ENCODE results near the gene CDK6.

Gene CDK6

GRCh38 chr7:92788559-92789183 is 47.7 kb downstream of the CDK6 start:
- no peak for DNase-seq

- DNase-seq: no peak
Observed at GRCh38 chr7:92785923-92786322, 50.5 kb downstream of the CDK6 start.

GRCh38 chr7:92784935-92785334 is 51.4 kb downstream of the CDK6 start:
- DNase-seq: no peak

- DNase-seq: no peak
Observed at GRCh38 chr7:92783260-92784201, 52.8 kb downstream of the CDK6 start.

GRCh38 chr7:92782855-92783254 is 53.5 kb downstream of the CDK6 start:
- DNase-seq: no peak

- DNase-seq: no peak
Observed at GRCh38 chr7:92782236-92782635, 54.1 kb downstream of the CDK6 start.

- no peak for DNase-seq
Observed at GRCh38 chr7:92781117-92781720, 55.2 kb downstream of the CDK6 start.

GRCh38 chr7:92778972-92779371 is 57.4 kb downstream of the CDK6 start:
- no peak for DNase-seq

- DNase-seq: no peak
Observed at GRCh38 chr7:92777993-92778392, 58.4 kb downstream of the CDK6 start.

- no peak for DNase-seq
Observed at GRCh38 chr7:92773808-92774207, 62.6 kb downstream of the CDK6 start.

GRCh38 chr7:92769844-92770243 is 66.5 kb downstream of the CDK6 start:
- DNase-seq: no peak

- DNase-seq: no peak
Observed at GRCh38 chr7:92769394-92769699, 67.0 kb downstream of the CDK6 start.

- DNase-seq: no peak
Observed at GRCh38 chr7:92768501-92769393, 67.6 kb downstream of the CDK6 start.

- no peak for DNase-seq
Observed at GRCh38 chr7:92767437-92767836, 68.9 kb downstream of the CDK6 start.

GRCh38 chr7:92766461-92767003 is 69.8 kb downstream of the CDK6 start:
- no peak for DNase-seq

- DNase-seq: no peak
Observed at GRCh38 chr7:92765725-92766124, 70.6 kb downstream of the CDK6 start.

- no peak for DNase-seq
Observed at GRCh38 chr7:92763636-92764423, 72.5 kb downstream of the CDK6 start.

GRCh38 chr7:92762851-92763250 is 73.5 kb downstream of the CDK6 start:
- DNase-seq: no peak

- DNase-seq: no peak
Observed at GRCh38 chr7:92761391-92762097, 74.8 kb downstream of the CDK6 start.

GRCh38 chr7:92758796-92759431 is 77.5 kb downstream of the CDK6 start:
- no peak for DNase-seq
